Keratinocyte (primary cell): Measurements from ENCODE around the gene SLC39A8. TPM values are rescaled to one million over a fixed set of nuclear protein-coding genes. Genes with fewer than 3 reads are reported as not detected.

Source experiments
- DNase-seq: peaks from one replicate; pipeline ENCODE4 v3.0.0-alpha.2; 2011; ENCODE audit warnings: low read depth, missing footprints, low spot score
- FAIRE-seq: peaks from 2 replicates; lab custom pipeline; 2011; peaks lifted over from hg19 to GRCh38; lab: Jason Lieb, UNC
- H2AFZ ChIP-seq: 2 replicates; pipeline ENCODE4 v1.6.0; 2012; ENCODE audit warnings: low read length, control low read depth, inconsistent platforms; ENCODE audit not compliant: control insufficient read depth
- H3K27ac ChIP-seq: 2 replicates; pipeline ENCODE4 v1.5.1; 2011; ENCODE audit warnings: low read length; ENCODE audit not compliant: control insufficient read depth, insufficient read depth
- H3K27me3 ChIP-seq: 3 replicates; pipeline ENCODE4 v1.6.0; 2011; ENCODE audit warnings: low read length; ENCODE audit not compliant: control insufficient read depth, insufficient read depth; ENCODE audit errors: extremely low read depth
- H3K36me3 ChIP-seq, 2 experiments: 2 replicates in 1 of 2; 3 replicates in 1 of 2; pipeline ENCODE4 v1.5.1; 2011; ENCODE audit warnings: low read length in 2 of 2, mild to moderate bottlenecking in 1 of 2; ENCODE audit not compliant: control insufficient read depth in 2 of 2, insufficient read depth in 2 of 2; ENCODE audit errors: extremely low read depth in 1 of 2
- H3K4me1 ChIP-seq: 3 replicates; pipeline ENCODE4 v1.5.1; 2011; ENCODE audit warnings: low read length; ENCODE audit not compliant: control insufficient read depth, insufficient read depth; ENCODE audit errors: extremely low read depth
- H3K4me2 ChIP-seq: 3 replicates; pipeline ENCODE4 v1.6.0; 2011; ENCODE audit warnings: low read depth, low read length; ENCODE audit not compliant: control insufficient read depth, insufficient read depth; ENCODE audit errors: extremely low read depth
- H3K4me3 ChIP-seq, 3 experiments: fragments of 200-600 bp in 1 of 3; sonication (generic) in 1 of 3; 2 replicates in 2 of 3; 3 replicates in 1 of 3; pipeline ENCODE4 v1.5.1; 2011 to 2016; ENCODE audit warnings: low read length in 3 of 3, mild to moderate bottlenecking in 3 of 3, control low read depth in 2 of 3, inconsistent platforms in 1 of 3, low read depth in 1 of 3, mixed read lengths in 1 of 3, mixed run types in 1 of 3, moderate library complexity in 1 of 3; ENCODE audit not compliant: control insufficient read depth in 2 of 3, insufficient read depth in 2 of 3; ENCODE audit errors: extremely low read depth in 1 of 3
- H3K79me2 ChIP-seq: 2 replicates; pipeline ENCODE4 v1.6.0; 2012; ENCODE audit warnings: low read length; ENCODE audit not compliant: control insufficient read depth, insufficient read depth
- H3K9ac ChIP-seq: 3 replicates; pipeline ENCODE4 v1.6.0; 2011; ENCODE audit warnings: low read length; ENCODE audit not compliant: control insufficient read depth, insufficient read depth; ENCODE audit errors: extremely low read depth
- H3K9me1 ChIP-seq: 3 replicates; pipeline ENCODE4 v1.6.0; 2011; ENCODE audit warnings: low read length; ENCODE audit not compliant: control insufficient read depth, insufficient read depth; ENCODE audit errors: extremely low read depth
- H3K9me3 ChIP-seq: 2 replicates; pipeline ENCODE4 v1.5.1; 2012; ENCODE audit warnings: low read depth, low read length; ENCODE audit not compliant: control insufficient read depth
- H4K20me1 ChIP-seq: 3 replicates; pipeline ENCODE4 v1.6.0; 2011; ENCODE audit warnings: low read length; ENCODE audit not compliant: control insufficient read depth, insufficient read depth; ENCODE audit errors: extremely low read depth
- EZH2 ChIP-seq: IDR thresholded peaks from one replicate; pipeline ENCODE4 v1.6.1; 2012; ENCODE audit warnings: inconsistent platforms, mild to moderate bottlenecking, low read length, moderate library complexity
- dilution Hi-C: fragments of 300-500 bp; cut with MboI; formaldehyde crosslinking; loops from one replicate; pipeline ENCODE4 v1.7.0; 2020; ENCODE audit warnings: low sequenced_read_pairs; ENCODE audit not compliant: extremely low pct_ligation_motif_present
- polyA plus RNA-seq, 5 experiments: library from polyadenylated mRNA; depleted of rRNA in 3 of 5; stranded (reverse) in 3 of 5; stranded (forward) in 1 of 5; unstranded in 1 of 5; fragments of >200 nt; gene quantifications; 1 replicate in 1 of 5; 2 replicates in 3 of 5; 3 replicates in 1 of 5; pipeline versions ENCODE4 v1.2.1 to v1.2.3, GENCODE V29; 2011 to 2012; ENCODE audit warnings: missing spikeins in 2 of 5, low read depth in 1 of 5, low replicate concordance in 1 of 5
- TF ChIP-seq, protein P1 (sequence below), 3 experiments: IDR thresholded peaks in 1 of 3; conservative IDR thresholded peaks in 1 of 3; optimal IDR thresholded peaks in 1 of 3; 2 replicates in 2 of 3; 3 replicates in 1 of 3; pipeline versions ENCODE3 to v1.5.1; 2011; ENCODE audit warnings: low read length in 3 of 3, mild to moderate bottlenecking in 3 of 3, moderate library complexity in 2 of 3, control low read depth in 1 of 3, inconsistent platforms in 1 of 3; ENCODE audit not compliant: insufficient read depth in 2 of 3; ENCODE audit errors: extremely low read depth in 1 of 3

SLC39A8 gene
- polyA plus RNA-seq, 1 donor (not counting 4 experiments of a cell fraction or from before 2014, with no cell fraction given), result 7.5 TPM

- no peak overlapping the region for H3K27ac ChIP-seq
- no peaks in the 10 kb centered on the region for H4K20me1 ChIP-seq
- dilution Hi-C loops, result no loop called here
- DNase-seq, result no peak
- H3K36me3 ChIP-seq, result no peaks in the 10 kb centered on the region
- H3K79me2 ChIP-seq, result no peaks in the 10 kb centered on the region
- peaks cover 4% of the 10 kb centered on the region for H3K4me1 ChIP-seq
- TF ChIP-seq, protein P1, sequence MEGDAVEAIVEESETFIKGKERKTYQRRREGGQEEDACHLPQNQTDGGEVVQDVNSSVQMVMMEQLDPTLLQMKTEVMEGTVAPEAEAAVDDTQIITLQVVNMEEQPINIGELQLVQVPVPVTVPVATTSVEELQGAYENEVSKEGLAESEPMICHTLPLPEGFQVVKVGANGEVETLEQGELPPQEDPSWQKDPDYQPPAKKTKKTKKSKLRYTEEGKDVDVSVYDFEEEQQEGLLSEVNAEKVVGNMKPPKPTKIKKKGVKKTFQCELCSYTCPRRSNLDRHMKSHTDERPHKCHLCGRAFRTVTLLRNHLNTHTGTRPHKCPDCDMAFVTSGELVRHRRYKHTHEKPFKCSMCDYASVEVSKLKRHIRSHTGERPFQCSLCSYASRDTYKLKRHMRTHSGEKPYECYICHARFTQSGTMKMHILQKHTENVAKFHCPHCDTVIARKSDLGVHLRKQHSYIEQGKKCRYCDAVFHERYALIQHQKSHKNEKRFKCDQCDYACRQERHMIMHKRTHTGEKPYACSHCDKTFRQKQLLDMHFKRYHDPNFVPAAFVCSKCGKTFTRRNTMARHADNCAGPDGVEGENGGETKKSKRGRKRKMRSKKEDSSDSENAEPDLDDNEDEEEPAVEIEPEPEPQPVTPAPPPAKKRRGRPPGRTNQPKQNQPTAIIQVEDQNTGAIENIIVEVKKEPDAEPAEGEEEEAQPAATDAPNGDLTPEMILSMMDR (optimal IDR thresholded peaks at IDR 0.05 in 1 of 3, IDR thresholded peaks at IDR 0.05 in 1 of 3, conservative IDR thresholded peaks at IDR 0.05 in 1 of 3; ENCODE audit: extremely low read depth in 1 of 3, insufficient read depth in 2 of 3, low read length in 3 of 3), result no peak
- no peak for TF ChIP-seq EZH2
- no peak overlapping the region for H3K4me3 ChIP-seq
- H3K9ac ChIP-seq, result no peak overlapping the region
- no peak for FAIRE-seq
- H2AFZ ChIP-seq, result no peak overlapping the region
- no peaks in the 10 kb centered on the region for H3K9me3 ChIP-seq
- H3K4me2 ChIP-seq, result no peak overlapping the region
- H3K27me3 ChIP-seq, result no peaks in the 10 kb centered on the region
- no peaks in the 10 kb centered on the region for H3K9me1 ChIP-seq
Measured at GRCh38 chr4:102350634-102351033, 5.4 kb upstream of the SLC39A8 start.

- no peak overlapping the region for H2AFZ ChIP-seq
- FAIRE-seq, result no peak
- no peaks in the 10 kb centered on the region for H3K9me1 ChIP-seq
Measured at GRCh38 chr4:102348701-102349100, 3.4 kb upstream of the SLC39A8 start.

More at GRCh38 chr4:102348701-102349100, 3.4 kb upstream of the SLC39A8 start:
- H3K9ac ChIP-seq, result no peak overlapping the region
- no peak overlapping the region for H3K27ac ChIP-seq
- no peaks in the 10 kb centered on the region for H4K20me1 ChIP-seq
- H3K79me2 ChIP-seq, result no peaks in the 10 kb centered on the region
- DNase-seq, result no peak
- peaks cover 9% of the 10 kb centered on the region for H3K4me1 ChIP-seq
- H3K27me3 ChIP-seq, result no peaks in the 10 kb centered on the region
- dilution Hi-C loops, result no loop called here
- no peaks in the 10 kb centered on the region for H3K9me3 ChIP-seq
- H3K4me2 ChIP-seq, result no peak overlapping the region
- H3K4me3 ChIP-seq, result no peak overlapping the region
- TF ChIP-seq EZH2, result no peak
- TF ChIP-seq, protein P1 (optimal IDR thresholded peaks at IDR 0.05 in 1 of 3, IDR thresholded peaks at IDR 0.05 in 1 of 3, conservative IDR thresholded peaks at IDR 0.05 in 1 of 3; ENCODE audit: extremely low read depth in 1 of 3, insufficient read depth in 2 of 3, low read length in 3 of 3), result no peak
- no peaks in the 10 kb centered on the region for H3K36me3 ChIP-seq
